Tibial nerve (tissue), 4 donors: ENCODE data around the gene PDE6H. TPM values are rescaled to one million over a fixed set of nuclear protein-coding genes. Genes with fewer than 3 reads are reported as not detected.

Experiments used
- DNase-seq, 2 donors: peaks; one replicate each; pipeline ENCODE4 v3.0.0-alpha.2; 2019; ENCODE audit warnings: low spot score in 2 of 2
- H3K27ac ChIP-seq, 4 donors: fragments of 200-600 bp; sonication (generic) in 3 of 4; one replicate each; pipeline ENCODE4 v1.5.1; 2017 to 2019; ENCODE audit warnings: mild to moderate bottlenecking in 1 of 4
- H3K27me3 ChIP-seq, 2 donors: fragments of 200-600 bp; sonication (generic) in 1 of 2; one replicate each; pipeline versions ENCODE4 v1.5.1 to v1.6.0; 2017 to 2019
- H3K36me3 ChIP-seq, 3 donors: fragments of 200-600 bp; sonication (generic); one replicate each; pipeline ENCODE4 v1.5.1; 2018 to 2019
- H3K4me1 ChIP-seq, 4 donors: fragments of 200-600 bp; sonication (generic) in 3 of 4; one replicate each; pipeline ENCODE4 v1.5.1; 2017 to 2019
- H3K4me3 ChIP-seq, 4 donors: fragments of 200-600 bp; sonication (generic) in 3 of 4; one replicate each; pipeline ENCODE4 v1.5.1; 2017 to 2019; ENCODE audit warnings: mild to moderate bottlenecking in 1 of 4, moderate library complexity in 1 of 4
- H3K9me3 ChIP-seq, 4 donors: fragments of 200-600 bp; sonication (generic) in 3 of 4; one replicate each; pipeline ENCODE4 v1.5.1; 2017 to 2019
- EP300 ChIP-seq, 2 donors: sonication (generic); formaldehyde crosslinking; IDR thresholded peaks; one replicate each; pipeline ENCODE4 v1.6.1; 2017; ENCODE audit warnings: antibody characterized with exemption in 2 of 2, mild to moderate bottlenecking in 1 of 2
- POLR2A ChIP-seq, 2 donors: fragments of 450-650 bp; IDR thresholded peaks; one replicate each; pipeline ENCODE4 v1.6.1; 2017; ENCODE audit warnings: antibody characterized with exemption in 2 of 2, mild to moderate bottlenecking in 2 of 2, moderate library complexity in 2 of 2
- WGBS, 2 donors: methylation state at CpG; one replicate each; pipeline ENCODE4 v1.1.5; 2018; 5-methylcytosine and 5-hydroxymethylcytosine counted together
- total RNA-seq, 4 donors: library from RNA; depleted of rRNA; stranded (reverse); fragments of >200 nt; gene quantifications; one replicate each; pipeline ENCODE4 v1.1.0, GENCODE V29; 2016
- TF ChIP-seq, protein P1 (sequence below), 5 experiments: fragments of 200-600 bp in 3 of 5; fragments of 450-650 bp in 2 of 5; sonication (generic) in 3 of 5; IDR thresholded peaks; one replicate each; pipeline ENCODE4 v1.5.1; 2016 to 2019; ENCODE audit warnings: antibody characterized with exemption in 5 of 5, mild to moderate bottlenecking in 3 of 5, moderate library complexity in 2 of 5

PDE6H gene
- total RNA-seq = not detected

DNA sequence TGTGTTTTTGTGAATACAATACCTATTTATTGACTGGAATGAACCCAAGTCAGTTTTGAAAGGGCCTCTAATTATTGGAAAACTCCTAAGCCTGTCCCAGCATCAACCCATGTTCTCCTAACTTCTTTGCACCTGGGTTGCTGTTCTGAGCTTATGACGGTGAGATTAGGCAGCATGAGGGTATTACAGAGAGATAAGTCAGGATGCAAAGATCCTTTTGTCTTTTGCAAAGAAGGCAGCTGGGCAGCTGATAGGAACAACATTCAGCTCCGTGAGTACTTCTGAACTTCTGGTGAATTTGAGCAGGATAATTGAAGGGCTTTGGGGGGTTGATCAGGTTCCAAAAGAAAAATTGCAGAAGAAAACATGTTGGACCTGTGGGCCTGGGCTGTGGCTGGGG is at the start of gene PDE6H:
PDE6H (plus strand) TSS at position 227 of the 400 bp plus-strand sequence. CDS start 4,971 bp downstream, outside the sequence.
- DNase-seq = no peak
- H3K27me3 ChIP-seq = no peaks in the 10 kb centered on the region
- H3K4me1 ChIP-seq = peaks cover 0 to 9% (median 0%) of the 10 kb centered on the region in 4 donors
- no peaks in the 10 kb centered on the region for H3K9me3 ChIP-seq
- no peak within 1 kb of the TSS for H3K4me3 ChIP-seq
- WGBS, 2 donors = 79% methylated on average over 2 of the region's 2 CpGs
- no peak for TF ChIP-seq POLR2A (IDR thresholded peaks at IDR 0.05)
- TF ChIP-seq EP300 (IDR thresholded peaks at IDR 0.05) = no peak
- TF ChIP-seq, protein P1, sequence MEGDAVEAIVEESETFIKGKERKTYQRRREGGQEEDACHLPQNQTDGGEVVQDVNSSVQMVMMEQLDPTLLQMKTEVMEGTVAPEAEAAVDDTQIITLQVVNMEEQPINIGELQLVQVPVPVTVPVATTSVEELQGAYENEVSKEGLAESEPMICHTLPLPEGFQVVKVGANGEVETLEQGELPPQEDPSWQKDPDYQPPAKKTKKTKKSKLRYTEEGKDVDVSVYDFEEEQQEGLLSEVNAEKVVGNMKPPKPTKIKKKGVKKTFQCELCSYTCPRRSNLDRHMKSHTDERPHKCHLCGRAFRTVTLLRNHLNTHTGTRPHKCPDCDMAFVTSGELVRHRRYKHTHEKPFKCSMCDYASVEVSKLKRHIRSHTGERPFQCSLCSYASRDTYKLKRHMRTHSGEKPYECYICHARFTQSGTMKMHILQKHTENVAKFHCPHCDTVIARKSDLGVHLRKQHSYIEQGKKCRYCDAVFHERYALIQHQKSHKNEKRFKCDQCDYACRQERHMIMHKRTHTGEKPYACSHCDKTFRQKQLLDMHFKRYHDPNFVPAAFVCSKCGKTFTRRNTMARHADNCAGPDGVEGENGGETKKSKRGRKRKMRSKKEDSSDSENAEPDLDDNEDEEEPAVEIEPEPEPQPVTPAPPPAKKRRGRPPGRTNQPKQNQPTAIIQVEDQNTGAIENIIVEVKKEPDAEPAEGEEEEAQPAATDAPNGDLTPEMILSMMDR (IDR thresholded peaks at IDR 0.05) = no peak
- H3K36me3 ChIP-seq = no peaks in the 10 kb centered on the region
- no peak within 1 kb of the TSS for H3K27ac ChIP-seq

DNA sequence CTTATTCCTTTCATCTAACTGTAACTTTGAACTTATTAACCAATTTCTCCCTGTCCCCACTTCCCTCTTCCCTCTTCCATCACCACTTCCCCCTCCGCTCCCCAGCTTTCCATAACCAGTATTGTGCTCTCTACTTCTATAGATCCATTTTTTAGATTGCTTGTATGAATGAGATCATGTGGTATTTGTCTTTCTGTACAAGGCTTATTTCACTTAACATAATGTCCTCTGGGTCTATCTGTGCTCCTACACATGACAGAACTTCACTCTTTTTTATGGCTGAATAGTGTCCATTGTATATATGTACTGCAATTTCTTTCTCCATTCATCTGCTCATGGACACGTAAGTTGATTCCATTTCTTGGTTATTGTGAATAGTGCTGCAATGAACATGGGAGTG is 48.9 kb upstream of the PDE6H start:
- H3K4me1 ChIP-seq = peaks cover 0 to 6% (median 0%) of the 10 kb centered on the region in 4 donors
- H3K27me3 ChIP-seq = no peaks in the 10 kb centered on the region
- WGBS, 2 donors = 47 to 56% methylated on average over 2 of the region's 2 CpGs
- DNase-seq = no peak
- no peak overlapping the region for H3K27ac ChIP-seq
- no peak for TF ChIP-seq EP300 (IDR thresholded peaks at IDR 0.05)
- TF ChIP-seq POLR2A (IDR thresholded peaks at IDR 0.05) = no peak
- TF ChIP-seq, protein P1 (IDR thresholded peaks at IDR 0.05) = no peak
- H3K4me3 ChIP-seq = no peak overlapping the region
- no peaks in the 10 kb centered on the region for H3K36me3 ChIP-seq
- H3K9me3 ChIP-seq = no peaks in the 10 kb centered on the region

DNA sequence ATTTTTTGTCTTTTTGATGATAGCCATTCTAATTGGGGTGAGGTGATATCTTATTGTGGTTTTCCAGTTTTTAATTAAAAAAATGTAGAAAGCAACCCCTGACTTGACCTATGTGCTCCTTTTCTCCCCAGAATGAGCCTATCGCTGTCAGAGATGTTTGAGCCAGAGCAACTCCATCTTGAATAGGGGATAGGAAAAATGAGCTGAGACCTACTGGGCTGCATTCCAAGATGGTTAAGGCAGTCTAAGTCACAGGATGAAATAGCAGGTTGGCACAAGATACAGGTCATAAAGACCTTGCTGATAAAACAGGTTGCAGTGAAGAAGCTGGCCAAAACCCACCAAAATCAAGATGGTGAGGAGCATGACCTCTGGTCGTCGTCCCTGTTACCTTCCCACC is 48.3 kb upstream of the PDE6H start:
- H3K4me1 ChIP-seq = peaks cover 0 to 12% (median 0%) of the 10 kb centered on the region in 4 donors
- no peak overlapping the region for H3K27ac ChIP-seq
- WGBS, 2 donors = 97 to 98% methylated on average over 3 of the region's 3 CpGs
- H3K36me3 ChIP-seq = no peaks in the 10 kb centered on the region
- H3K9me3 ChIP-seq = no peaks in the 10 kb centered on the region
- H3K27me3 ChIP-seq = no peaks in the 10 kb centered on the region
- TF ChIP-seq, protein P1 (IDR thresholded peaks at IDR 0.05) = no peak
- TF ChIP-seq EP300 (IDR thresholded peaks at IDR 0.05) (no peak), POLR2A (IDR thresholded peaks at IDR 0.05) (no peak)
- DNase-seq = no peak
- H3K4me3 ChIP-seq = no peak overlapping the region

- H3K36me3 ChIP-seq = no peaks in the 10 kb centered on the region
- TF ChIP-seq, protein P1 (IDR thresholded peaks at IDR 0.05) = no peak
- TF ChIP-seq EP300 (IDR thresholded peaks at IDR 0.05) (no peak), POLR2A (IDR thresholded peaks at IDR 0.05) (no peak)
- 83 to 88% methylated on average over 3 of the region's 3 CpGs for WGBS, 2 donors
- DNase-seq = no peak
- H3K27ac ChIP-seq = no peak overlapping the region
- peaks cover 0 to 16% (median 0%) of the 10 kb centered on the region in 4 donors for H3K4me1 ChIP-seq
- H3K9me3 ChIP-seq = no peaks in the 10 kb centered on the region
- H3K4me3 ChIP-seq = no peak overlapping the region
- H3K27me3 ChIP-seq = no peaks in the 10 kb centered on the region
Observed at GRCh38 chr12:14927267-14927666, 45.6 kb upstream of the PDE6H start.

DNA sequence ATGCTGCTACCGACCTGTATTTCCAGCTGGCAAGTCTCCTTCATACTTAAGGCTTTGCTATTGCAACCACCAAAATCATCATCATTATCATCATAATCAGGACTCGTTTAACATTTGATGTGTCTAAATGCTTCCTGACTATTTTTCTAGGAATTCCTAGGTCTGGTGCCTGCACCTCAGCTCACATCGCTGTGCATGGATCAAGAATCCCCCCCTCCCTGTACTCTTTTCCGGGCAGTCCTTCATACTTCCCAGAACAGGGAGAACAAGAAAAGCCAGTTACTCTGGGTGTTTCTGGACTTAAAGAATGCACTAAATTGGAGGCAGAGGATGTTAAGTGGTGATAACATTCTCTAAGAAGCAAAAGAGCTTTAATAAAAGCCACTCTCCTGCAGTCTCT is 43.9 kb upstream of the PDE6H start:
- Histone ChIP-seq H3K4me1 (peaks cover 0 to 16% (median 0%) of the 10 kb centered on the region in 4 donors), H3K27ac (peak overlapping the region in 1 of 4 donors; percentile 25), H3K4me3 (peak overlapping the region in 1 of 4 donors; percentile 1), H3K9me3 (no peaks in the 10 kb centered on the region), H3K36me3 (no peaks in the 10 kb centered on the region), H3K27me3 (no peaks in the 10 kb centered on the region)
- DNase-seq = no peak
- 22 to 25% methylated on average over 4 of the region's 4 CpGs for WGBS, 2 donors
- TF ChIP-seq POLR2A (IDR thresholded peaks at IDR 0.05) = no peak
- TF ChIP-seq EP300 (IDR thresholded peaks at IDR 0.05) = no peak
- TF ChIP-seq, protein P1 (IDR thresholded peaks at IDR 0.05) = no peak
